GM23248 (cell line): Measurements from ENCODE around the gene ANTXR2.

ENCODE experiments used
- EZH2 ChIP-seq: fragments of 200-600 bp; sonication (generic); IDR thresholded peaks from 2 replicates; pipeline ENCODE4 v1.6.1; 2018; ENCODE audit warnings: antibody characterized with exemption, mild to moderate bottlenecking; ENCODE audit not compliant: insufficient read depth, poor library complexity, severe bottlenecking
- EZH2phosphoT487 ChIP-seq: fragments of 200-600 bp; sonication (generic); IDR thresholded peaks from 2 replicates; pipeline ENCODE4 v1.6.1; 2018; ENCODE audit warnings: antibody characterized with exemption, moderate library complexity, mild to moderate bottlenecking, low read depth; ENCODE audit not compliant: insufficient read depth

DNA sequence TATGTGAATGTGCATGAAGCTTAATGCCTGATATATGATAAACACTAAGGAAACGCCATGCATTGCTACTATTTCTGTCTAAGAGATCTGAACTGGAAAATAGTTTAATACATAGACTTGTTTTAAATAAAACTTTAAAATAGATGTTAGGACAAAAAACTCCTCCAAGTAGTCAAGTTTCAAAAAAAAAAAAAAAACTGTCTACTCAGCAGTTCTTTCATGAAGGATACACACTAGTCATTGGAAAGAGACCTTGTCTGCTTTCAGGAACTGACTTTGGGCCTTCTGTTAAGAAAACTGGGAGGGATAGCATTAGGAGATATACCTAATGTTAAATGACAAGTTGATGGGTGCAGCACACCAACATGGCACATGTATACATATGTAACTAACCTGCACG is 138.4 kb downstream of the ANTXR2 start:
- TF ChIP-seq EZH2: no peak
- TF ChIP-seq EZH2phosphoT487: no peak
